Stomach (tissue), 9 donors: ENCODE measurements around the gene LHX5. TPM values are rescaled to one million over a fixed set of nuclear protein-coding genes. Genes with fewer than 3 reads are reported as not detected.

Experiments
- DNase-seq, 2 donors: peaks; one replicate each; pipeline versions ENCODE4 v3.0.0 to v3.0.0-alpha.2; 2013 to 2019
- H3K27ac ChIP-seq, 5 donors: fragments of 200-600 bp in 4 of 5; sonication (generic) in 4 of 5; one replicate each; pipeline ENCODE4 v1.5.1; 2013 to 2019; ENCODE audit warnings: mild to moderate bottlenecking in 1 of 5, moderate library complexity in 1 of 5
- H3K27me3 ChIP-seq, 3 donors: fragments of 200-600 bp; sonication (generic); one replicate each; pipeline ENCODE4 v1.5.1; 2017 to 2019; ENCODE audit warnings: mixed run types in 1 of 3
- H3K36me3 ChIP-seq, 4 donors: fragments of 200-600 bp; sonication (generic); 1 replicate in 3 of 4; 2 replicates in 1 of 4; pipeline ENCODE4 v1.5.1; 2016 to 2019
- H3K4me1 ChIP-seq, 4 donors: fragments of 200-600 bp; sonication (generic); one replicate each; pipeline ENCODE4 v1.5.1; 2016 to 2019
- H3K4me3 ChIP-seq, 4 donors: fragments of 200-600 bp; sonication (generic) in 3 of 4; one replicate each; pipeline ENCODE4 v1.5.1; 2016 to 2019; ENCODE audit warnings: mild to moderate bottlenecking in 1 of 4
- H3K9me3 ChIP-seq, 4 donors: fragments of 200-600 bp; sonication (generic); one replicate each; pipeline ENCODE4 v1.5.1; 2016 to 2019
- CTCF ChIP-seq, 7 experiments: fragments of 450-650 bp in 4 of 7; fragments of 200-600 bp in 3 of 7; sonication (generic) in 3 of 7; IDR thresholded peaks; one replicate each; pipeline ENCODE4 v1.5.1; 2016 to 2019; ENCODE audit warnings: antibody characterized with exemption in 7 of 7, control low read depth in 2 of 7, mild to moderate bottlenecking in 1 of 7
- EP300 ChIP-seq: sonication (generic); formaldehyde crosslinking; IDR thresholded peaks from one replicate; pipeline ENCODE4 v1.6.1; 2017; ENCODE audit warnings: antibody characterized with exemption
- POLR2A ChIP-seq, 4 donors: fragments of 450-650 bp; IDR thresholded peaks; one replicate each; pipeline ENCODE4 v1.6.1; 2016; ENCODE audit warnings: antibody characterized with exemption in 4 of 4, control low read depth in 2 of 4, mild to moderate bottlenecking in 1 of 4, moderate library complexity in 1 of 4
- POLR2AphosphoS5 ChIP-seq, 3 donors: sonication (generic); formaldehyde crosslinking; IDR thresholded peaks; one replicate each; pipeline ENCODE4 v1.6.1; 2016; ENCODE audit warnings: antibody characterized with exemption in 3 of 3
- WGBS, 5 donors: extraction: QIAGEN DNeasy Blood & Tissue Kit in 3 of 5; methylation state at CpG; one replicate each; pipeline versions ENCODE4 v1.1.5 to v1.1.7; 2013 to 2018; 5-methylcytosine and 5-hydroxymethylcytosine counted together
- intact Hi-C: fragments of 100-400 bp; cut with DNase I; formaldehyde crosslinking; loops from one replicate; pipeline ENCODE4 v1.15.1; 2023; ENCODE audit warnings: low total_unique reads
- polyA plus RNA-seq, 3 donors: library from polyadenylated mRNA; stranded (reverse); fragments of 200-250 nt; gene quantifications; one replicate each; pipeline ENCODE4 v1.2.3, GENCODE V29; 2013
- total RNA-seq, 5 donors: library from RNA; depleted of rRNA; stranded (reverse); fragments of >200 nt; gene quantifications; one replicate each; pipeline versions ENCODE4 v1.1.0 to v1.2.3, GENCODE V29; 2014 to 2016
- donor health status: healthy with polysubstance abuse.
- donor health status: Bipolar disorder and iron deficiency.
- donor health status: healthy.

Gene LHX5
- total and polyA plus RNA-seq, 8 donors = 0.29 to 1.4 (median 0.45) TPM; not detected in 3

GRCh38 chr12:113464852-113465719 lies 6.6 kb downstream of the LHX5 start:
- 1 to 3% (median 3%) methylated on average over 43 to 64 of the region's 64 CpGs for WGBS, 5 donors
- TF ChIP-seq POLR2AphosphoS5 (IDR thresholded peaks at IDR 0.05) (no peak), POLR2A (IDR thresholded peaks at IDR 0.05) (no peak), EP300 (no peak), CTCF (IDR thresholded peaks at IDR 0.05) (no peak)
- Histone ChIP-seq H3K4me3 (peak overlapping the region in 3 of 4 donors; percentile 22 to 34 (median 29)), H3K9me3 (no peaks in the 10 kb centered on the region), H3K4me1 (peaks cover 47 to 62% (median 56%) of the 10 kb centered on the region in 4 donors), H3K27me3 (peaks cover 28 to 99% (median 90%) of the 10 kb centered on the region in 3 donors), H3K27ac (no peak overlapping the region), H3K36me3 (no peaks in the 10 kb centered on the region)
- DNase-seq = no peak
- intact Hi-C loops = loop anchor here (10.0 kb wide), 1 partner anchor 450 kb away; no protein-coding TSS in a partner anchor

- 0 to 10% (median 4%) methylated on average over 14 to 16 of the region's 16 CpGs for WGBS, 5 donors
- Histone ChIP-seq H3K9me3 (no peaks in the 10 kb centered on the region), H3K36me3 (no peaks in the 10 kb centered on the region), H3K4me1 (peaks cover 47 to 62% (median 56%) of the 10 kb centered on the region in 4 donors), H3K4me3 (peak overlapping the region; percentile 5 to 48 (median 28)), H3K27ac (no peak overlapping the region), H3K27me3 (peaks cover 27 to 99% (median 88%) of the 10 kb centered on the region in 3 donors)
- DNase-seq = no peak
- TF ChIP-seq POLR2A (IDR thresholded peaks at IDR 0.05) (no peak), CTCF (IDR thresholded peaks at IDR 0.05) (no peak), POLR2AphosphoS5 (IDR thresholded peaks at IDR 0.05) (no peak), EP300 (no peak)
- intact Hi-C loops = loop anchor here (10.0 kb wide), 1 partner anchor 450 kb away; no protein-coding TSS in a partner anchor
Observed at GRCh38 chr12:113464452-113464775, 7.3 kb downstream of the LHX5 start.

DNA sequence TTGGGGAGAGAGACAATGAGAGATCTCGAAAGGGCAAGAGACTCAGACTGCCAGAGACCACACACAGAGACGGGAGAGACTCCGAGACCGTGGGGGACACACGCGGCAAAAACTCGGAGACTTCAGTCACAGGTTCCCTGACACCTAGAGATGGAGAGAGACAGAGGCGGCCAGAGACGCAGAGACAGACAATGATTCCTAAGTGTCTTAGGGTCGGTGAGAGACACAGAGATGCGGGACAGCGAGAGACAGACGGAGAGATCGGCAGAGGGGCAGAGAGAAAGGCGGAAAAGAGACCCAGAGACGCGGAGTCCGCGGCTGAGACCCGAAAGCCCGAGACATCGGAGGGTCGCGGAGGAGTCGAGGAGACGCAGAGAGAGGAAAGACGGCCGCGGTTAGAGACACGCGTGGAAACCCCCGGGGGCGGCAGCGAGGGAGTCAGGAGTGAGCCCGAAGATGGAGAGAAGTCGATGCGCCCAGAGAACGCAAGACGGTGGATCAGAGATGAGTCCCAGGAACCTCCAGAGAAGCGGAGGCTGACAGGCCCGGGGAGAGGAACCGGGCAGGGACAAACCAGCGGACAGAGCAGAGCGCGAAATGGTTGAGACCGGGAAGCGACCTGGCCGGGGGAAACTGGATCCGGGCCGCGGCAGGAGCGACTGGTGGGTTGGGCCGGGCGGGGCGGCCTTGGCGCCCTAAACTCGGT lies 7.8 kb downstream of the LHX5 start:
- Histone ChIP-seq H3K27ac (no peak overlapping the region), H3K36me3 (no peaks in the 10 kb centered on the region), H3K27me3 (peaks cover 22 to 99% (median 84%) of the 10 kb centered on the region in 3 donors), H3K4me3 (peak overlapping the region; percentile 22 to 48 (median 32)), H3K4me1 (peaks cover 47 to 62% (median 56%) of the 10 kb centered on the region in 4 donors), H3K9me3 (no peaks in the 10 kb centered on the region)
- TF ChIP-seq CTCF (IDR thresholded peaks at IDR 0.05) (no peak), POLR2A (IDR thresholded peaks at IDR 0.05) (no peak), POLR2AphosphoS5 (IDR thresholded peaks at IDR 0.05) (no peak), EP300 (no peak)
- WGBS, 5 donors = 3 to 6% (median 4%) methylated on average over 40 to 57 of the region's 57 CpGs
- intact Hi-C loops = loop anchor here (10.0 kb wide), 1 partner anchor 451 kb away; no protein-coding TSS in a partner anchor
- no peak for DNase-seq

- no peak overlapping the region for H3K27ac ChIP-seq
- no peak for TF ChIP-seq POLR2AphosphoS5 (IDR thresholded peaks at IDR 0.05)
- no peak for TF ChIP-seq EP300
- no peak for TF ChIP-seq POLR2A (IDR thresholded peaks at IDR 0.05)
- DNase-seq = no peak
- no peaks in the 10 kb centered on the region for H3K36me3 ChIP-seq
- H3K27me3 ChIP-seq = peaks cover 22 to 99% (median 76%) of the 10 kb centered on the region in 3 donors
- H3K4me3 ChIP-seq = peak overlapping the region; percentile 28 to 48 (median 33)
- WGBS, 5 donors = 1 to 3% (median 2%) methylated on average over 38 to 91 of the region's 91 CpGs
- intact Hi-C loops = loop anchor here (10.0 kb wide), 1 partner anchor 452 kb away; no protein-coding TSS in a partner anchor
- peaks cover 47 to 59% (median 54%) of the 10 kb centered on the region in 4 donors for H3K4me1 ChIP-seq
- H3K9me3 ChIP-seq = no peaks in the 10 kb centered on the region
Observed at GRCh38 chr12:113462998-113463745, 8.5 kb downstream of the LHX5 start.
